COLO829 (cell line): ENCODE measurements around the gene ACVR2A.

ENCODE experiments used
- DNase-seq: peaks from one replicate; pipeline ENCODE4 v3.0.0; 2012; ENCODE audit warnings: low spot score

Gene ACVR2A

GRCh38 chr2:147844697-147845410, at the start of gene ACVR2A:
Gene ACVR2A (plus strand): TSS chr2:147845029. CDS start chr2:147845153, 124 bp downstream.
- DNase-seq, result peak; percentile 45

- no peak for DNase-seq
Observed at GRCh38 chr2:147800316-147800715, 44.5 kb upstream of the ACVR2A start.

GRCh38 chr2:147806846-147807245, 38.0 kb upstream of the ACVR2A start:
- no peak for DNase-seq

GRCh38 chr2:147808520-147808919, 36.3 kb upstream of the ACVR2A start:
- DNase-seq, result no peak

- no peak for DNase-seq
Observed at GRCh38 chr2:147810883-147811765, 33.7 kb upstream of the ACVR2A start.

- DNase-seq, result no peak
Observed at GRCh38 chr2:147818741-147819140, 26.1 kb upstream of the ACVR2A start.

- DNase-seq, result no peak
Observed at GRCh38 chr2:147824620-147825019, 20.2 kb upstream of the ACVR2A start.

- DNase-seq, result no peak
Observed at GRCh38 chr2:147826278-147827087, 18.3 kb upstream of the ACVR2A start.

GRCh38 chr2:147827088-147827375, 17.8 kb upstream of the ACVR2A start:
- DNase-seq, result no peak

GRCh38 chr2:147829106-147829505, 15.7 kb upstream of the ACVR2A start:
- DNase-seq, result no peak

- no peak for DNase-seq
Observed at GRCh38 chr2:147836099-147836498, 8.7 kb upstream of the ACVR2A start.

GRCh38 chr2:147843391-147843863, 1.4 kb upstream of the ACVR2A start:
- peak; percentile 28 for DNase-seq

GRCh38 chr2:147843864-147844696, 749 bp upstream of the ACVR2A start:
- peak; percentile 86 for DNase-seq

- no peak for DNase-seq
Observed at GRCh38 chr2:147845411-147845971, 662 bp downstream of the ACVR2A start.

GRCh38 chr2:147846412-147847081, 1.7 kb downstream of the ACVR2A start:
- peak; percentile 45 for DNase-seq

- DNase-seq, result no peak
Observed at GRCh38 chr2:147847746-147848391, 3.0 kb downstream of the ACVR2A start.

GRCh38 chr2:147850838-147851237, 6.0 kb downstream of the ACVR2A start:
- no peak for DNase-seq

- no peak for DNase-seq
Observed at GRCh38 chr2:147851244-147851930, 6.6 kb downstream of the ACVR2A start.

- DNase-seq, result no peak
Observed at GRCh38 chr2:147854557-147855134, 9.8 kb downstream of the ACVR2A start.
